ENCODE measurements around the gene BNC1. TPM values are rescaled to one million over a fixed set of nuclear protein-coding genes. Genes with fewer than 3 reads are reported as not detected.

BNC1 gene
- total RNA-seq, 1 donor from 2014 or later, result not detected

- intact Hi-C loops (cut with micrococcal nuclease), result no loop called here
- peaks cover 51% of the 10 kb centered on the region for H3K27me3 Mint-ChIP-seq
- H3K36me3 Mint-ChIP-seq (ENCODE audit: low read depth), result no peaks in the 10 kb centered on the region
- no peak overlapping the region for H3K4me3 Mint-ChIP-seq
- no peak for TF ChIP-seq CTCF (IDR thresholded peaks at IDR 0.05)
- ChIA-PET POLR2A (no interaction called here), CTCF (no interaction called here)
- ATAC-seq (ENCODE audit: low read depth) (no peak), DNase-seq (no peak)
- H3K9me3 Mint-ChIP-seq, result no peaks in the 10 kb centered on the region
- H3K27ac Mint-ChIP-seq, result no peak overlapping the region
- peaks cover 8% of the 10 kb centered on the region for H3K4me1 Mint-ChIP-seq
These were observed 1.2 kb downstream of the BNC1 start for GRCh38 chr15:83283138-83283812.

GRCh38 chr15:83282776-83283137, 1.7 kb downstream of the BNC1 start:
- Mint-ChIP-seq H3K4me3 (no peak overlapping the region), H3K36me3 (ENCODE audit: low read depth) (no peaks in the 10 kb centered on the region), H3K4me1 (peaks cover 8% of the 10 kb centered on the region), H3K9me3 (no peaks in the 10 kb centered on the region), H3K27me3 (peaks cover 55% of the 10 kb centered on the region), H3K27ac (no peak overlapping the region)
- intact Hi-C loops (cut with micrococcal nuclease), result no loop called here
- CTCF ChIA-PET, result no interaction called here
- no peak for DNase-seq
- ATAC-seq (ENCODE audit: low read depth), result no peak
- no peak for TF ChIP-seq CTCF (IDR thresholded peaks at IDR 0.05)
- POLR2A ChIA-PET, result no interaction called here

GRCh38 chr15:83282141-83282540, 2.3 kb downstream of the BNC1 start:
- Mint-ChIP-seq H3K4me1 (peaks cover 8% of the 10 kb centered on the region), H3K27me3 (peaks cover 51% of the 10 kb centered on the region), H3K4me3 (no peak overlapping the region), H3K27ac (no peak overlapping the region), H3K36me3 (ENCODE audit: low read depth) (no peaks in the 10 kb centered on the region), H3K9me3 (no peaks in the 10 kb centered on the region)
- TF ChIP-seq CTCF (IDR thresholded peaks at IDR 0.05), result no peak
- ChIA-PET POLR2A (no interaction called here), CTCF (no interaction called here)
- ATAC-seq (ENCODE audit: low read depth), result no peak
- DNase-seq, result no peak
- intact Hi-C loops (cut with micrococcal nuclease), result no loop called here

GRCh38 chr15:83278191-83278590, 6.3 kb downstream of the BNC1 start:
- peaks cover 4% of the 10 kb centered on the region for H3K4me1 Mint-ChIP-seq
- peaks cover 34% of the 10 kb centered on the region for H3K27me3 Mint-ChIP-seq
- intact Hi-C loops (cut with micrococcal nuclease), result no loop called here
- TF ChIP-seq CTCF (IDR thresholded peaks at IDR 0.05), result no peak
- H3K36me3 Mint-ChIP-seq (ENCODE audit: low read depth), result no peaks in the 10 kb centered on the region
- ChIA-PET POLR2A (no interaction called here), CTCF (no interaction called here)
- ATAC-seq (ENCODE audit: low read depth) (no peak), DNase-seq (no peak)
- no peaks in the 10 kb centered on the region for H3K9me3 Mint-ChIP-seq
- no peak overlapping the region for H3K4me3 Mint-ChIP-seq
- no peak overlapping the region for H3K27ac Mint-ChIP-seq

- Mint-ChIP-seq H3K4me3 (no peak overlapping the region), H3K27me3 (peaks cover 28% of the 10 kb centered on the region), H3K27ac (no peak overlapping the region), H3K9me3 (no peaks in the 10 kb centered on the region), H3K4me1 (no peaks in the 10 kb centered on the region), H3K36me3 (ENCODE audit: low read depth) (no peaks in the 10 kb centered on the region)
- ChIA-PET POLR2A (no interaction called here), CTCF (interaction anchor here (1.1 kb wide), 1 partner anchor 28 kb away, joined by 3 read pairs; no protein-coding TSS in a partner anchor)
- ATAC-seq (ENCODE audit: low read depth), result no peak
- intact Hi-C loops (cut with micrococcal nuclease), result no loop called here
- no peak for TF ChIP-seq CTCF (IDR thresholded peaks at IDR 0.05)
- DNase-seq, result no peak
These were observed 7.8 kb downstream of the BNC1 start for GRCh38 chr15:83276661-83277060.
